H1 (cell line): ENCODE data around the gene MYO15A. TPM values are rescaled to one million over a fixed set of nuclear protein-coding genes. Genes with fewer than 3 reads are reported as not detected.

ENCODE experiments used
- ASH2L ChIP-seq: fragments of 200-600, 300-600 bp; sonication (generic); IDR thresholded peaks from one replicate; pipeline ENCODE4 v1.7.1; 2017; ENCODE audit warnings: low read length
- BRCA1 ChIP-seq: IDR thresholded peaks from 2 replicates; pipeline ENCODE4 v1.6.1; 2012; ENCODE audit warnings: low read depth, low read length, improper control_type of control experiment
- CHD1 ChIP-seq: IDR thresholded peaks from 2 replicates; pipeline ENCODE4 v1.6.1; 2012; ENCODE audit warnings: low read depth, low read length, improper control_type of control experiment
- CTBP2 ChIP-seq: IDR thresholded peaks from 2 replicates; pipeline ENCODE4 v1.7.0; 2011; ENCODE audit warnings: borderline replicate concordance, mild to moderate bottlenecking, moderate library complexity, mixed read lengths, low read length; ENCODE audit not compliant: insufficient read depth, insufficient read length
- KDM5A ChIP-seq: fragments of 200-600 bp; IDR thresholded peaks from 2 replicates; pipeline ENCODE4 v1.7.1; 2012; ENCODE audit warnings: mild to moderate bottlenecking, low read length, inconsistent platforms, mixed read lengths
- RNF2 ChIP-seq: fragments of 200-900, 300-1000 bp; sonication (generic); IDR thresholded peaks from 2 replicates; pipeline ENCODE4 v1.7.1; 2016; ENCODE audit warnings: borderline replicate concordance, low read depth, mild to moderate bottlenecking, antibody characterized with exemption, low read length; ENCODE audit not compliant: poor library complexity, severe bottlenecking; ENCODE audit errors: missing control alignments
- SP1 ChIP-seq: IDR thresholded peaks from 2 replicates; pipeline ENCODE4 v1.6.1; 2011; ENCODE audit warnings: low read depth, low read length
- polyA plus RNA-seq, 7 experiments: library from polyadenylated mRNA; depleted of rRNA in 3 of 7; stranded (reverse) in 5 of 7; unstranded in 2 of 7; fragments of >200 nt in 5 of 7; fragments of 200-250 nt in 2 of 7; gene quantifications; 1 replicate in 5 of 7; 2 replicates in 1 of 7; 4 replicates in 1 of 7; pipeline versions ENCODE4 v1.2.1 to v1.2.3, GENCODE V29; 2011 to 2013; ENCODE audit warnings: missing spikeins in 2 of 7, mixed read lengths in 2 of 7
- total RNA-seq: library from RNA; stranded (reverse); fragmentation: NEBNext Ultra II Directional; extraction: Animal tissue kit (Norgen Biotek cat#: 25700); gene quantifications from 2 replicates; pipeline ENCODE4 v1.2.1, GENCODE V29; 2021

MYO15A gene
- total and polyA plus RNA-seq, 2 of the 8 experiments (the other 6 are each of a cell fraction or from before 2014, with no cell fraction given) = 1.6 to 4.2 TPM

GRCh38 chr17:18065546-18065945 is 43.0 kb upstream of the MYO15A start (continued):
- no peak for TF ChIP-seq CHD1
- TF ChIP-seq KDM5A = no peak
- no peak for TF ChIP-seq CTBP2
- TF ChIP-seq SP1 = no peak
- no peak for TF ChIP-seq BRCA1
- no peak for TF ChIP-seq RNF2
- TF ChIP-seq ASH2L = no peak
